GM20000 (cell line): ENCODE data around the gene KRTAP19-4.

Experiments
- DNase-seq: peaks from one replicate; pipeline ENCODE4 v3.0.0; 2012; ENCODE audit warnings: low spot score
- CTCF ChIP-seq: IDR thresholded peaks from 2 replicates; pipeline ENCODE4 v1.5.1; 2012; ENCODE audit warnings: mild to moderate bottlenecking, control low read depth; ENCODE audit errors: extremely low read depth, missing control alignments

The KRTAP19-4 gene

GRCh38 chr21:30448514-30448913 is 48.5 kb downstream of the KRTAP19-4 start:
- no peak for DNase-seq
- TF ChIP-seq CTCF, result no peak

- DNase-seq, result no peak
- no peak for TF ChIP-seq CTCF
Measured at GRCh38 chr21:30447056-30447455, 49.9 kb downstream of the KRTAP19-4 start.
